Peyer's patch (tissue), 4 donors: ENCODE data around the gene SNX9. TPM values are rescaled to one million over a fixed set of nuclear protein-coding genes. Genes with fewer than 3 reads are reported as not detected.

Source experiments
- DNase-seq, 3 donors: peaks; one replicate each; pipeline ENCODE4 v3.0.0-alpha.2; 2017 to 2019
- H3K27ac ChIP-seq, 4 donors: fragments of 200-600 bp; sonication (generic); one replicate each; pipeline ENCODE4 v1.5.1; 2016 to 2019
- H3K27me3 ChIP-seq, 2 donors: fragments of 200-600 bp; sonication (generic); one replicate each; pipeline ENCODE4 v1.5.1; 2019
- H3K36me3 ChIP-seq, 3 donors: fragments of 200-600 bp; sonication (generic); one replicate each; pipeline ENCODE4 v1.5.1; 2016 to 2019
- H3K4me1 ChIP-seq, 4 donors: fragments of 200-600 bp; sonication (generic); one replicate each; pipeline ENCODE4 v1.5.1; 2016 to 2019
- H3K4me3 ChIP-seq, 4 donors: fragments of 200-600 bp; sonication (generic); 1 replicate in 3 of 4; 2 replicates in 1 of 4; pipeline ENCODE4 v1.5.1; 2016 to 2019; ENCODE audit warnings: mild to moderate bottlenecking in 1 of 4
- H3K9me3 ChIP-seq, 4 donors: fragments of 200-600 bp; sonication (generic); one replicate each; pipeline ENCODE4 v1.5.1; 2016 to 2019; ENCODE audit warnings: mild to moderate bottlenecking in 1 of 4
- POLR2A ChIP-seq, 2 donors: fragments of 450-650 bp; IDR thresholded peaks; one replicate each; pipeline ENCODE4 v1.5.1; 2017; ENCODE audit warnings: antibody characterized with exemption in 2 of 2, mild to moderate bottlenecking in 2 of 2, moderate library complexity in 2 of 2
- total RNA-seq, 4 donors: library from RNA; depleted of rRNA; stranded (reverse); fragments of >200 nt; gene quantifications; one replicate each; pipeline ENCODE4 v1.1.0, GENCODE V29; 2016
- TF ChIP-seq, protein P1 (sequence below), 6 experiments: fragments of 450-650 bp in 4 of 6; fragments of 200-600 bp in 2 of 6; sonication (generic) in 1 of 6; IDR thresholded peaks; one replicate each; pipeline ENCODE4 v1.5.1; 2017 to 2019; ENCODE audit warnings: antibody characterized with exemption in 6 of 6, mild to moderate bottlenecking in 3 of 6, moderate library complexity in 1 of 6

SNX9 gene
- total RNA-seq, 4 donors from 2014 or later = 49.8 to 59.1 (median 52.5) TPM

DNA sequence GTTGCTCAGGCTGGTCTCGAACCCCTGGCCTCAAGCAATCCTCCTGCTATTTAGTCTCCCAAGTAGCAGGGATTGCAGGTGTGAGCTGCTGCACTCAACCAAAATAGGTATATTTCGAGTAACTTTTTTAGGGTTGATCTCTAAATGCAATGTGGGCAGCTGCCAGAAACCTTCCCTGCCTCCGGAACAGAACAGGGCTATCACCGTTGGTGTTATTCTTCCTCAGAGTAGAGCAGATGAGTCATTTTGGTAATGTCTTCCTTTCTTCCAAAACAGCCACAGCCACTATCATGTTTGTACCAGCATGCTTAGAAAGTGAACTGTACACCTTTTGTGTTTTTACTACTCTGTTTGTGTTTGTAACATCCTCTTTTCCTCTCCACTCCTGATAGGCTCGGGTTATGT lies 44.1 kb downstream of the SNX9 start:
- DNase-seq = no peak
- TF ChIP-seq POLR2A (IDR thresholded peaks at IDR 0.05) = no peak
- TF ChIP-seq, protein P1, sequence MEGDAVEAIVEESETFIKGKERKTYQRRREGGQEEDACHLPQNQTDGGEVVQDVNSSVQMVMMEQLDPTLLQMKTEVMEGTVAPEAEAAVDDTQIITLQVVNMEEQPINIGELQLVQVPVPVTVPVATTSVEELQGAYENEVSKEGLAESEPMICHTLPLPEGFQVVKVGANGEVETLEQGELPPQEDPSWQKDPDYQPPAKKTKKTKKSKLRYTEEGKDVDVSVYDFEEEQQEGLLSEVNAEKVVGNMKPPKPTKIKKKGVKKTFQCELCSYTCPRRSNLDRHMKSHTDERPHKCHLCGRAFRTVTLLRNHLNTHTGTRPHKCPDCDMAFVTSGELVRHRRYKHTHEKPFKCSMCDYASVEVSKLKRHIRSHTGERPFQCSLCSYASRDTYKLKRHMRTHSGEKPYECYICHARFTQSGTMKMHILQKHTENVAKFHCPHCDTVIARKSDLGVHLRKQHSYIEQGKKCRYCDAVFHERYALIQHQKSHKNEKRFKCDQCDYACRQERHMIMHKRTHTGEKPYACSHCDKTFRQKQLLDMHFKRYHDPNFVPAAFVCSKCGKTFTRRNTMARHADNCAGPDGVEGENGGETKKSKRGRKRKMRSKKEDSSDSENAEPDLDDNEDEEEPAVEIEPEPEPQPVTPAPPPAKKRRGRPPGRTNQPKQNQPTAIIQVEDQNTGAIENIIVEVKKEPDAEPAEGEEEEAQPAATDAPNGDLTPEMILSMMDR (IDR thresholded peaks at IDR 0.05) = no peak
- peaks cover 0 to 23% (median 0%) of the 10 kb centered on the region in 3 donors for H3K36me3 ChIP-seq
- no peaks in the 10 kb centered on the region for H3K9me3 ChIP-seq
- H3K27me3 ChIP-seq = no peaks in the 10 kb centered on the region
- peaks cover 0 to 8% (median 0%) of the 10 kb centered on the region in 4 donors for H3K4me1 ChIP-seq
- no peak overlapping the region for H3K4me3 ChIP-seq
- H3K27ac ChIP-seq = no peak overlapping the region

DNA sequence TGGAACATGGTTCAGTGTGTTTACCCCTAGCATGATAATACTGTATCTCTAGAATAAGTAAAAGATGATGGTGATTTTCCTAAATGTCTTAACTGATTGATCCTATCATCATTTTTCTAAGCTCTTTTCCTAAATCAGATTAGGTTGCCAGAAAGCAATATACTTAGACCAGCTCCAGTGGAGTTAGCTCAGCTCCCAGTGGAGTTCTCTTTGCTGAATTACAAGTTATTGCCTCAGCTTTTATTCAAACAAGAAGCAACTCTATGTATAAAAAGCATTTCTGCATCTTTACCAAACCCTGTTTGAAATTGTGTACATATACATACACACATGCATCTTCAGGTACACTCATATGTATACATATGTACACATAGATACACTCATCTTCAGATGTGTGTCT lies 44.9 kb downstream of the SNX9 start:
- H3K4me1 ChIP-seq = peaks cover 0 to 8% (median 0%) of the 10 kb centered on the region in 4 donors
- DNase-seq = no peak
- no peaks in the 10 kb centered on the region for H3K9me3 ChIP-seq
- no peak overlapping the region for H3K4me3 ChIP-seq
- no peaks in the 10 kb centered on the region for H3K27me3 ChIP-seq
- TF ChIP-seq POLR2A (IDR thresholded peaks at IDR 0.05) = no peak
- TF ChIP-seq, protein P1 (IDR thresholded peaks at IDR 0.05) = no peak
- peaks cover 0 to 23% (median 0%) of the 10 kb centered on the region in 3 donors for H3K36me3 ChIP-seq
- no peak overlapping the region for H3K27ac ChIP-seq

DNA sequence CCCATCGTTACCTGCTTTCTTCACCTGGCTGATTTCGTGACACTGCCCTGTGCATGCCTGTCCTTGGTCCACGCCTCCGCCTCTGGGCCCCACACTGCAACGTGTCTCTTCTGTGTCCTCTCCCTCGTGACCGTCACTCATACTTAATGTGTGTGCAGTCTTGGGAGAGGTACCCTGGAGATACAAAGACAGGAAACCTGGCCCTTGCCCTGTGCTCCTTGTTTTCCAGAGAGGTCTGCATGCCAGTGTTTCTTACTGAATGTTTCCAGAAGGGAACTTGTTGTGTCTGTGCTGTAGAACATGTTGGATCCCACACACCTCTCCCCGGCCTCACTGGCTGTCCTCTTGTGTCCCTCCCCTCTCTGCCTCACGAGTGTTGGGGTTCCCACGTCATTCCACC lies 45.8 kb downstream of the SNX9 start:
- Histone ChIP-seq H3K27ac (no peak overlapping the region), H3K4me3 (no peak overlapping the region), H3K36me3 (peaks cover 0 to 24% (median 0%) of the 10 kb centered on the region in 3 donors), H3K9me3 (no peaks in the 10 kb centered on the region), H3K27me3 (no peaks in the 10 kb centered on the region), H3K4me1 (peaks cover 0 to 8% (median 0%) of the 10 kb centered on the region in 4 donors)
- DNase-seq = no peak
- TF ChIP-seq, protein P1 (IDR thresholded peaks at IDR 0.05) = no peak
- no peak for TF ChIP-seq POLR2A (IDR thresholded peaks at IDR 0.05)

DNA sequence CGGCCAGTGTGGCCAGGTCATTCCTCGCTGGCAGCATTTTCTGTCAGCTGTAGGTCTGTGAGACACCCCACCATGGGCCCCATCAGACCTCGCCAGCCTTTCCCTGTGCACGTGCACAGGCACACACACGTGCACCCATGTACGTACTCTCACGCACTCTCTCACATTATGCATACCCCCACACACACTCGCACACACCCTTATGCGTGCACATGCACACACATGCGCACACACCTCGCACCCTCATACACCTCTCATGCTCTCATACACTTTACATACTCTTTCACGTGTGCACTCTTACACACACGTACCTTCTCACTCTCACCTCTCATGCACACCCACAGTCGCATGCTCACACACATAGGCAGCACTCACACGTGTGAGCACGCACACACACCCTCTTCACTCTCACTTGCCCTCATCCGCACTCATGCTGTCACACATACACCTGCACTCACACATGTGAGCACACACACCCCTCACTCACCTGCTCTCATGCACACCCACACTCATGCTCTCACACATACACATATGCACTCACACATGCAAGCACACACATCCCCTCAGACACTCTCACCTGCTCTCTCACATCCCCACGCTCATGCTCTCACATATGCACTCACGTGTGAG lies 46.7 kb downstream of the SNX9 start:
- Histone ChIP-seq H3K4me1 (peaks cover 0 to 8% (median 0%) of the 10 kb centered on the region in 4 donors), H3K36me3 (peaks cover 0 to 34% (median 0%) of the 10 kb centered on the region in 3 donors), H3K27me3 (no peaks in the 10 kb centered on the region), H3K27ac (no peak overlapping the region), H3K4me3 (no peak overlapping the region), H3K9me3 (no peaks in the 10 kb centered on the region)
- DNase-seq = no peak
- TF ChIP-seq, protein P1 (IDR thresholded peaks at IDR 0.05) = no peak
- TF ChIP-seq POLR2A (IDR thresholded peaks at IDR 0.05) = no peak

DNA sequence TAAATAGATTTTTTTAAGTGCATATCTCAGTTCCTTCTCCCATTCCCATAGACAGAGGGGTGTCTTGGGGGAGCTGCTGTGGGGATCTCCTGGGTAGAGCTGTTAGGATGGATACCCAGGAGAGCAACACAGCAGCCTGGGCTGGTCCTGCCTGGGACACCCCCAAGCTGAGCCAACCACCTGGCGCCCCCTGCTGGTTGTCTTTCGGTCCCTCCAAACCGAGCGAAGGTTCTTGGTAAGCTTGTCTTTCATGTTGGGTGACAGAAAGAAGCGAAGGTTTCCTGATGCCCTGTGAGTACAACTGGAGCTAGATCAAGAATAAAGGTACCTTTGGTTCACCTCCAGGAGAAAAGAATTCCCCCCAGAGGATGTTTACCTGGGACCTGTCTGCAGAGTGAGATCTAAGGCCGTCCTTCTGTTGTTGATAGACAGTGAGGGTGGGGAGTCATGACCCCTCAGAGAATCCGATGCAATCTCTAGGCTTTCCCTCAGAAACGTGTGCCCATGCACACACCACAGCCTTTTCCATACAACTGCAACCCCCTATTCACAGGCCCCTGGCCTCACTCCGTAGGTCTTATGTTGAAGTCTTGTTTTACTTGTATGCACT lies 50.8 kb downstream of the SNX9 start:
- no peaks in the 10 kb centered on the region for H3K9me3 ChIP-seq
- no peaks in the 10 kb centered on the region for H3K27me3 ChIP-seq
- H3K4me1 ChIP-seq = no peaks in the 10 kb centered on the region
- H3K4me3 ChIP-seq = no peak overlapping the region
- H3K36me3 ChIP-seq = peaks cover 0 to 68% (median 0%) of the 10 kb centered on the region in 3 donors
- DNase-seq = peak; percentile 86 to 95 (median 89)
- H3K27ac ChIP-seq = no peak overlapping the region
- no peak for TF ChIP-seq POLR2A (IDR thresholded peaks at IDR 0.05)
- TF ChIP-seq, protein P1 (IDR thresholded peaks at IDR 0.05) = peak; percentile 64 to 90 (median 78)
